ENCODE results near the gene DUOXA2. TPM values are rescaled to one million over a fixed set of nuclear protein-coding genes. Genes with fewer than 3 reads are reported as not detected.
"Not testable (repeated sequence)": the region's sequence is repeated elsewhere in the genome, so short reads cannot be mapped to it uniquely, and the experiment has no call there.

Gene DUOXA2
- total RNA-seq, 2 experiments from 2014 or later, result not detected

GRCh38 chr15:45102226-45102625 lies 11.9 kb upstream of the DUOXA2 start:
- H3K4me3 Mint-ChIP-seq, result no peak overlapping the region
- POLR2A ChIA-PET, result no interaction called here
- no peak overlapping the region for H3K27ac Mint-ChIP-seq
- no peaks in the 10 kb centered on the region for H3K9me3 Mint-ChIP-seq
- peaks cover 8% of the 10 kb centered on the region for H3K27me3 Mint-ChIP-seq
- CTCF ChIA-PET, result interaction anchor here (3.2 kb wide), 1 partner anchor 16 kb away, joined by 9 read pairs; no protein-coding TSS in a partner anchor
- no peaks in the 10 kb centered on the region for H3K4me1 Mint-ChIP-seq
- no peaks in the 10 kb centered on the region for H3K36me3 Mint-ChIP-seq (ENCODE audit: low read depth)
- no peak for DNase-seq

GRCh38 chr15:45104170-45104569 lies 10.0 kb upstream of the DUOXA2 start:
- CTCF ChIA-PET; POLR2A ChIA-PET; H3K4me1 Mint-ChIP-seq; H3K9me3 Mint-ChIP-seq; H3K27ac Mint-ChIP-seq; H3K36me3 Mint-ChIP-seq (ENCODE audit: low read depth); H3K27me3 Mint-ChIP-seq; H3K4me3 Mint-ChIP-seq; DNase-seq: not testable (repeated sequence)

GRCh38 chr15:45105586-45105985 lies 8.5 kb upstream of the DUOXA2 start:
- Mint-ChIP-seq H3K36me3 (ENCODE audit: low read depth) (no peaks in the 10 kb centered on the region), H3K4me1 (no peaks in the 10 kb centered on the region), H3K27me3 (peaks cover 21% of the 10 kb centered on the region), H3K4me3 (no peak overlapping the region), H3K9me3 (no peaks in the 10 kb centered on the region), H3K27ac (no peak overlapping the region)
- POLR2A ChIA-PET, result no interaction called here
- no peak for DNase-seq
- CTCF ChIA-PET, result interaction anchor here (2.3 kb wide), 1 partner anchor 13 kb away, joined by 10 read pairs; no protein-coding TSS in a partner anchor

GRCh38 chr15:45106002-45106790 lies 7.9 kb upstream of the DUOXA2 start:
- Mint-ChIP-seq H3K9me3 (no peaks in the 10 kb centered on the region), H3K27me3 (peaks cover 22% of the 10 kb centered on the region), H3K4me1 (no peaks in the 10 kb centered on the region), H3K27ac (no peak overlapping the region), H3K36me3 (ENCODE audit: low read depth) (no peaks in the 10 kb centered on the region), H3K4me3 (no peak overlapping the region)
- ChIA-PET POLR2A (no interaction called here), CTCF (interaction anchor here (0.6 to 2.3 kb wide), 2 partner anchors 12 to 83 kb away, joined by 3 to 10 read pairs; partner anchors contain the start of gene SORD)
- DNase-seq, result no peak

DNA sequence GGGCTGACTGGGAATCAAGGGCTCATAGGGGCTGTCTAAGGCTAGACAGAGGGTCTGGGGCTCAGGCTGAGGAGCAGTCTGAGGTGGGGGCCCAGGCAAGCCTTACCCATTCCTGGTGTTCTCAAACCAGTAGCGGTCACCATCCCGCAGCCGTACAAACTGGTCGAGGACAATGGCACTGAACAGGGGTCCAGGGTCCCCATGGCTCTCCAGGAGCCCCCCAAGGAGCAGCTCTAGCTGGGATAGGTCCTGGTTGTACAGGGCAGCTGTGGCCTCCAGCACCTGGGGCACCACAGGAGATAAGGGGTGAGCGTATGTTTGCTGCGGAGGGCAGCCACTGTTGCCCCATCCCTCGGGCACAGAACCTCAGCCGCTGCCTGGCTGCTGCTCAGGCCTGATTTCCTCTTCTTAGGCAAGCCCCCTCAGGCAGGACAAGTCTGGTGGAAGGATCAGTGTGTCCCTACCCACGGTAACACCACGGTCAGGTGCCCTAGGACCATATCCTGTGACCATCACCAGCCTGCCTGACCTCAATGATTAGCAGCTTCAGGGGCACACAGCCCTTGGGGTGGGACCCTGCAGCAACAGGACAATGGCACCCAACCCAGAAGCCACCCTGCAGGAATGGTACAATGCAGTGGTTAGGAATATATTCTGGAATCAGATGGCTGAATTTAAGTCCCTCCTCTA lies 6.0 kb upstream of the DUOXA2 start:
- CTCF ChIA-PET, result interaction anchor here (1.3 kb wide), 1 partner anchor 10 kb away, joined by 5 read pairs; no protein-coding TSS in a partner anchor
- Mint-ChIP-seq H3K27me3 (peaks cover 36% of the 10 kb centered on the region), H3K36me3 (ENCODE audit: low read depth) (no peaks in the 10 kb centered on the region), H3K4me1 (peaks cover 9% of the 10 kb centered on the region), H3K4me3 (no peak overlapping the region), H3K27ac (no peak overlapping the region), H3K9me3 (no peaks in the 10 kb centered on the region)
- POLR2A ChIA-PET, result no interaction called here
- no peak for DNase-seq

GRCh38 chr15:45110256-45110820 lies 3.8 kb upstream of the DUOXA2 start:
- no peak overlapping the region for H3K4me3 Mint-ChIP-seq
- peaks cover 50% of the 10 kb centered on the region for H3K27me3 Mint-ChIP-seq
- POLR2A ChIA-PET, result no interaction called here
- peaks cover 13% of the 10 kb centered on the region for H3K4me1 Mint-ChIP-seq
- CTCF ChIA-PET, result no interaction called here
- no peaks in the 10 kb centered on the region for H3K36me3 Mint-ChIP-seq (ENCODE audit: low read depth)
- H3K27ac Mint-ChIP-seq, result no peak overlapping the region
- no peak for DNase-seq
- H3K9me3 Mint-ChIP-seq, result no peaks in the 10 kb centered on the region

- Mint-ChIP-seq H3K9me3 (no peaks in the 10 kb centered on the region), H3K27me3 (peaks cover 63% of the 10 kb centered on the region), H3K27ac (no peak overlapping the region), H3K4me1 (peaks cover 16% of the 10 kb centered on the region), H3K36me3 (ENCODE audit: low read depth) (no peaks in the 10 kb centered on the region), H3K4me3 (no peak overlapping the region)
- POLR2A ChIA-PET, result no interaction called here
- CTCF ChIA-PET, result no interaction called here
- no peak for DNase-seq
Observed at GRCh38 chr15:45111390-45112142, 2.6 kb upstream of the DUOXA2 start.

DNA sequence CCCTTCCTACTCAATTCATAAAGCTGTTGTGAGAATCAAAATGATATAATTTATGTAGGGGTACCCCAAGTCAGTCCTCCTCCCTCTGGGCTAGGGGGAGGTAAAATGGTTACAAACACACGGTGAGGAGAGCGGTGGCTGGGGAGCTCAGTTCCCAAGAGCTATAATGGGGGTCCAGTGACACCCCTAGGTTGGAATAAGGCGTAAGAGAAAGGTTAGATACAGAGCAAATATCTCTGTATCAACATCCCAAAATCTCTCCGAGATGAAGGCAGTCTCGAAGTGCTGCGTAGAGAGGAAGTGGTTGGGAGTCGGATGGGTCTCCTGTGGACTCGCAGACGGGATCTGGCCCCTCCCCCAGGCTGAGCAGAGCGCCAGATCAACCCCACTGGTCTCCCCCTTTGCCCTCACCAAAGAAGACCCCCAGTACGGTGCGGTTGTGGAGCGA lies 2.0 kb upstream of the DUOXA2 start:
- Mint-ChIP-seq H3K4me3 (peak overlapping the region; percentile 0), H3K36me3 (ENCODE audit: low read depth) (no peaks in the 10 kb centered on the region), H3K27ac (no peak overlapping the region), H3K9me3 (no peaks in the 10 kb centered on the region), H3K27me3 (peaks cover 68% of the 10 kb centered on the region), H3K4me1 (peaks cover 18% of the 10 kb centered on the region)
- no peak for DNase-seq
- ChIA-PET CTCF (interaction anchor here (1.7 kb wide), 1 partner anchor 15 kb away, joined by 6 read pairs; no protein-coding TSS in a partner anchor), POLR2A (no interaction called here)

GRCh38 chr15:45112591-45113379 lies 1.3 kb upstream of the DUOXA2 start:
- H3K4me3 Mint-ChIP-seq, result peak overlapping the region; percentile 0
- H3K27ac Mint-ChIP-seq, result no peak overlapping the region
- H3K4me1 Mint-ChIP-seq, result peaks cover 24% of the 10 kb centered on the region
- CTCF ChIA-PET, result interaction anchor here (0.9 to 1.7 kb wide), 2 partner anchors 9 to 14 kb away, joined by 4 to 6 read pairs; no protein-coding TSS in a partner anchor
- DNase-seq, result no peak
- POLR2A ChIA-PET, result interaction anchor here (1.4 kb wide), 1 partner anchor 11 kb away, joined by 3 read pairs; no protein-coding TSS in a partner anchor
- no peaks in the 10 kb centered on the region for H3K36me3 Mint-ChIP-seq (ENCODE audit: low read depth)
- peaks cover 74% of the 10 kb centered on the region for H3K27me3 Mint-ChIP-seq
- no peaks in the 10 kb centered on the region for H3K9me3 Mint-ChIP-seq

DNA sequence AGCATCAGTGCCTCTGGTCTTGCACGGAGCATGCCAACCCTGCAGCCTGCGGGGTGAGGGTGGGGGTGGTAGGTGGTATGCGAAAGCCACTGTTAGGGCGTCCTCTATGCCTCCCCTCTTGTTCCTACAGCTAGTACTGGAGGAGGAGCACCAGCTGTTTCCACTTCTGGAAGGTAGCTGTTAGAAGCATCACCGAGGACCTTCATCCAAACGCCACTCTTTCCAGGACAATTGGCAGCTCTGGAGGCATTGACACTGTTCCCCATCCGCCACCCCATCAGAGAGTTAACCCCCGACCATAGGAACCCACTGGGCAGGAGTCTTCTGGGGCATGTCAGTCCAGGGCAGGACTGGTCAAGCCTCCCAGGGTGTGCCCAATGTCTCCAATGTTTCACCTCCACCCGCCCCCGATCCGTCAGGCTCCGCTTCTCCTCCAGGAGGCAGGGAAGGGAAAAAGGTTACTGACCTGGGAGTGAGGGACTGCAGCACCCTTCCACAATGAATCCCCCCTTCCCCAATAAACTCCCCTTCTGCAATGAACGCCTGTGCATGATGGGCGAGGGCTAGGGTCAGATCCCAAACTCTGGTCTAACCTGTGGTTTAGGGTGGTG lies 641 bp upstream of the DUOXA2 start:
- Mint-ChIP-seq H3K27me3 (peaks cover 81% of the 10 kb centered on the region), H3K27ac (no peak overlapping the region), H3K9me3 (no peaks in the 10 kb centered on the region), H3K36me3 (ENCODE audit: low read depth) (no peaks in the 10 kb centered on the region), H3K4me1 (peaks cover 30% of the 10 kb centered on the region), H3K4me3 (no peak overlapping the region)
- CTCF ChIA-PET, result interaction anchor here (0.9 to 1.7 kb wide), 2 partner anchors 8 to 13 kb away, joined by 4 to 6 read pairs; no protein-coding TSS in a partner anchor
- POLR2A ChIA-PET, result interaction anchor here (1.4 to 1.6 kb wide), 2 partner anchors 10 to 17 kb away, joined by 3 read pairs; no protein-coding TSS in a partner anchor
- DNase-seq, result no peak

GRCh38 chr15:45114751-45115085 lies 592 bp downstream of the DUOXA2 start:
- Mint-ChIP-seq H3K27me3 (peaks cover 76% of the 10 kb centered on the region), H3K4me3 (no peak overlapping the region), H3K9me3 (no peaks in the 10 kb centered on the region), H3K4me1 (peaks cover 30% of the 10 kb centered on the region), H3K36me3 (ENCODE audit: low read depth) (no peaks in the 10 kb centered on the region), H3K27ac (no peak overlapping the region)
- ChIA-PET CTCF (interaction anchor here (1.6 kb wide), 1 partner anchor 12 kb away, joined by 5 read pairs; no protein-coding TSS in a partner anchor), POLR2A (interaction anchor here (1.6 kb wide), 1 partner anchor 16 kb away, joined by 3 read pairs; no protein-coding TSS in a partner anchor)
- DNase-seq, result no peak
